Upper lobe of right lung (tissue), 1 donor: ENCODE measurements around the gene NOL11. TPM values are rescaled to one million over a fixed set of nuclear protein-coding genes. Genes with fewer than 3 reads are reported as not detected.

Experiments used
- ATAC-seq: fragments of 200-7000 bp; cut with Tn5 transposase; one replicate; pipeline ENCODE4 v1.9.1; 2020; ENCODE audit warnings: mild to moderate bottlenecking, moderate library complexity
- DNase-seq: peaks from one replicate; pipeline ENCODE4 v3.0.0-alpha.2; 2020
- H3K27ac ChIP-seq: fragments of 200-600 bp; one replicate; pipeline ENCODE4 v1.8.0; 2022
- H3K27me3 ChIP-seq: fragments of 200-600 bp; one replicate; pipeline ENCODE4 v1.8.0; 2022; ENCODE audit warnings: mild to moderate bottlenecking
- H3K36me3 ChIP-seq: fragments of 200-600 bp; one replicate; pipeline ENCODE4 v1.8.0; 2022
- H3K4me1 ChIP-seq: fragments of 200-600 bp; one replicate; pipeline ENCODE4 v1.8.0; 2022
- H3K4me3 ChIP-seq: fragments of 200-600 bp; one replicate; pipeline ENCODE4 v1.8.0; 2022; ENCODE audit warnings: mild to moderate bottlenecking
- H3K9me3 ChIP-seq: fragments of 200-600 bp; one replicate; pipeline ENCODE4 v1.8.0; 2022
- intact Hi-C: fragments of 100-400 bp; cut with DNase I; formaldehyde crosslinking; loops from one replicate; pipeline ENCODE4 v1.11.0; 2022
- total RNA-seq: library from RNA; stranded (reverse); fragmentation: NEBNext Ultra II Directional; extraction: Animal tissue kit (Norgen Biotek cat#: 25700); gene quantifications from one replicate; pipeline ENCODE4 v1.2.1, GENCODE V29; 2021
- TF ChIP-seq, protein P1 (sequence below): fragments of 200-600 bp; IDR thresholded peaks from one replicate; pipeline ENCODE4 v1.8.0; 2022; ENCODE audit warnings: antibody characterized with exemption
- donor health status: DM: no; HTN: yes; CAD: no; lungs with severe emphysema.

Gene NOL11
- total RNA-seq, 1 donor from 2014 or later = 30.5 TPM

DNA sequence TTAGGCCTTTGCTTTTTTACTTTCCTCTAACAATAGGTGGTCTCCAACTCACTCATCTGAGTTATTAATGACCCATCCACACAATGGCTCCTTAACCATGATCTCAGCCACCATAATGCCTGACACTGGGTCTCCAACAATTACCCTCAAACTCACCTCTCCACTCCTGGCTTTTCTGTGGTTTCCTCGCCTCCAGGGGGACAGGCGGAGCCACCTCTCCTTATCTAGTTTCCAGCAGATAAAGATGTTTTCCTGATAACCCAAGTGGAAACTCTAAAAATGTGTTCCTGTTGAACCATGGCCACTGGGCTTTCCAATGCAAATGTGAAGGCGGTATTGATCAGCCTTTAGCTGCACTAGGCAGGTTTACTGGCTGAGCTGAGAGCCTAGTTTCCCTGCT is 9.4 kb upstream of the NOL11 start:
- intact Hi-C loops = no loop called here
- H3K9me3 ChIP-seq = no peaks in the 10 kb centered on the region
- TF ChIP-seq, protein P1, sequence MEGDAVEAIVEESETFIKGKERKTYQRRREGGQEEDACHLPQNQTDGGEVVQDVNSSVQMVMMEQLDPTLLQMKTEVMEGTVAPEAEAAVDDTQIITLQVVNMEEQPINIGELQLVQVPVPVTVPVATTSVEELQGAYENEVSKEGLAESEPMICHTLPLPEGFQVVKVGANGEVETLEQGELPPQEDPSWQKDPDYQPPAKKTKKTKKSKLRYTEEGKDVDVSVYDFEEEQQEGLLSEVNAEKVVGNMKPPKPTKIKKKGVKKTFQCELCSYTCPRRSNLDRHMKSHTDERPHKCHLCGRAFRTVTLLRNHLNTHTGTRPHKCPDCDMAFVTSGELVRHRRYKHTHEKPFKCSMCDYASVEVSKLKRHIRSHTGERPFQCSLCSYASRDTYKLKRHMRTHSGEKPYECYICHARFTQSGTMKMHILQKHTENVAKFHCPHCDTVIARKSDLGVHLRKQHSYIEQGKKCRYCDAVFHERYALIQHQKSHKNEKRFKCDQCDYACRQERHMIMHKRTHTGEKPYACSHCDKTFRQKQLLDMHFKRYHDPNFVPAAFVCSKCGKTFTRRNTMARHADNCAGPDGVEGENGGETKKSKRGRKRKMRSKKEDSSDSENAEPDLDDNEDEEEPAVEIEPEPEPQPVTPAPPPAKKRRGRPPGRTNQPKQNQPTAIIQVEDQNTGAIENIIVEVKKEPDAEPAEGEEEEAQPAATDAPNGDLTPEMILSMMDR = no peak

DNA sequence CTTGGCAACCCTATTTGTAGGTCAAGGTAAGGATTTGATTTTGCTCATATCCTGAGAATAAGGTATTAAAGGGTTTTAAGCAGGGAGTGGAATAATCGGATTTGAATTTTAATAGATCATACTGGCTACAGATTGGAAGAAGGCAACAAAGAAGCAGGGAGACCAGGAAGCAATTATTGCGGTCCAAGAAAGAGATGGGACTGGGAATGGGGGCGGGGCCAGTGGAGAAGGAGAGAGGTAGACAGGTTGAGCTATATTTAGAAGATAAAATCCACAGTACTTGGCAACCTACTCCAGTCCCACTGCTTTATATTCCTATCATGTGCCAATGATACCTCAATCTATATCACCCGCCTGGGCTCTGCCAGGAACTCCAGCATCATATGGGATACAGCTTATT is 5.8 kb upstream of the NOL11 start:
- ATAC-seq (no peak), DNase-seq (no peak)
- Histone ChIP-seq H3K4me3 (no peak overlapping the region), H3K4me1 (no peaks in the 10 kb centered on the region), H3K36me3 (no peaks in the 10 kb centered on the region), H3K27me3 (no peaks in the 10 kb centered on the region), H3K9me3 (no peaks in the 10 kb centered on the region), H3K27ac (no peak overlapping the region)
- intact Hi-C loops = no loop called here
- TF ChIP-seq, protein P1 = no peak

More for the DNA sequence above, 9.4 kb upstream of the NOL11 start:
- H3K27me3 ChIP-seq = no peaks in the 10 kb centered on the region
- H3K36me3 ChIP-seq = no peaks in the 10 kb centered on the region
- H3K4me3 ChIP-seq = no peak overlapping the region
- no peak overlapping the region for H3K27ac ChIP-seq
- H3K4me1 ChIP-seq = no peaks in the 10 kb centered on the region
- ATAC-seq (no peak), DNase-seq (no peak)

DNA sequence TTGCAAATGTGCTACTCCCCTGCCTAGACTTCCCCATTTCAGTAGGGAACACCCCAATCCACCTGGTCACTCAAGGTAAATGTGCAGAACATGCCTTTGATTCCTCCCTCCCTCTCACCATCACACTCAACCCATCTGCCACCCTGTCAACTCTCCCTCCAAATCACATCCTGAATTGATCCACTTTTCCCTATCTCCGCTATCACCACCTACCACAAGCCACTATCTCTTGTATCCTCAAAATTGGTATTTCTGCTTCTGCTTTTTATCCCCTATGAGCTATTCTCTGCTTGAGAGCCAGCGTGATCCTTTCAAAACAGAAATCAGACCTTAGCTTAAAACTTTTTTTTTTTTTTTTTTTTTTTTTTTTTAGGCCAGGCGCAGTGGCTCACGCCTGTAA is 5.4 kb upstream of the NOL11 start:
- Histone ChIP-seq H3K9me3 (no peaks in the 10 kb centered on the region), H3K4me3 (no peak overlapping the region), H3K27me3 (no peaks in the 10 kb centered on the region), H3K4me1 (no peaks in the 10 kb centered on the region), H3K36me3 (no peaks in the 10 kb centered on the region), H3K27ac (no peak overlapping the region)
- TF ChIP-seq, protein P1 = no peak
- DNase-seq = no peak
- no peak for ATAC-seq
- intact Hi-C loops = no loop called here

DNA sequence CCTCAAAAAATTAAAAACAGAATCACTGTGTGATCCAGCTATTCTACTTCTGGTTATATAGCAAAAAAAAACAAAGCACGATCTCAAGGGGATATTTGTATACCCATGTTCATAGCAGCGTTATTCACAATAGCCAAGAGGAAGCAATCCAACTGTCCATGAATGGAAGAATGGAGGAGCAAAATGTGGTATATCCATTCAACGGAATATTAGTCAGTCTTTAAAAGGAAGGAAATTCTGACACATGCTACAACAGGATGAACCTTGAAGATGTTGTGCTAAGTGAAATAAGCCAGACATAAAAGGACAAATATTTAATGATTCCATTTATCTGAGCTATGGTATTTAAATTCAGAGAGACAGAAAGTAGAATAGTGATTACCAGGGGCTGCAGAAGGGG is 4.6 kb upstream of the NOL11 start:
- DNase-seq (no peak), ATAC-seq (no peak)
- no peaks in the 10 kb centered on the region for H3K36me3 ChIP-seq
- intact Hi-C loops = no loop called here
- TF ChIP-seq, protein P1 = no peak
- no peaks in the 10 kb centered on the region for H3K4me1 ChIP-seq
- no peak overlapping the region for H3K27ac ChIP-seq
- no peaks in the 10 kb centered on the region for H3K9me3 ChIP-seq
- no peak overlapping the region for H3K4me3 ChIP-seq
- no peaks in the 10 kb centered on the region for H3K27me3 ChIP-seq

DNA sequence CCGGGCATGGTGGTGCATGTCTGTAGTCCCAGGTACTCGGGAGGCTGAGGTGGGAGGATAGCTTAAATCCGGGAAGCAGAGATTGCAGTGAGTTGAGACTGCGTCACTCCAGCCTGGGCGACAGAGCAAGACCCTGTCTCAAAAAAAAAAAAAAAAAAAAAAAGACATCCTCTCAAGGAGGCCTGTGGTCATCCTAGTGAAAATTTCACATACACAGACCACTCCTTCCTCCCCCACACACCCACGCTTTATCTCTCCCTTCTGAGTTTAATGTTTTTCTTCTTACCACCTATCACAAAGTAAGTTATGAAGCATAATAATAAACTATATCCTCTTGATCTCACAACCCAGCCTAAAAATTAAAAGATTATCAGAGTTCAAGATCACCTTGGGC is 1.3 kb upstream of the NOL11 start:
- no peak overlapping the region for H3K27ac ChIP-seq
- peaks cover 14% of the 10 kb centered on the region for H3K4me1 ChIP-seq
- TF ChIP-seq, protein P1 = no peak
- intact Hi-C loops = no loop called here
- no peak for ATAC-seq
- peaks cover 11% of the 10 kb centered on the region for H3K36me3 ChIP-seq
- DNase-seq = no peak
- H3K9me3 ChIP-seq = no peaks in the 10 kb centered on the region
- H3K4me3 ChIP-seq = no peak overlapping the region
- H3K27me3 ChIP-seq = no peaks in the 10 kb centered on the region

DNA sequence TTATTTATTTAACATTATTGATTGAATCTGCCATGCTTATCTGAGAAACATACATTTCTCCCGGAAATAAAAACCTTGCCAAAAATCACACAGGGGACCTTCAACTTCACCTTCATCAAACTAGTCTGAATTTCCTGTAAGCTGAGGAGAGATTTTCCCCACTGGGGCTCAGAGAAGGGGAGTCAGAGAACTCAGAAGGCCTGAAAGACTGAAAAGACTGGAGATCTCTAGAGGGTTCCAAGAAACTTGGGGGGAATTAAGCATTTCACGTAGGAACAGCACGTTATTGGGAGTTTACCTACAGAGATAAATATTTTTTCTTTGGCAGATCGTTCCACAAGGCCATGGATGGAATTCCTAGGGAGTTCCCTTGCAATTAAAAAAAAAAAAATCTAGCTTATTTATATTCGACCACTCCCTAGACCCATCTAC is 528 bp upstream of the NOL11 start:
- intact Hi-C loops = no loop called here
- Histone ChIP-seq H3K27ac (peak overlapping the region; percentile 93), H3K4me1 (peaks cover 14% of the 10 kb centered on the region), H3K36me3 (peaks cover 19% of the 10 kb centered on the region), H3K27me3 (no peaks in the 10 kb centered on the region), H3K9me3 (no peaks in the 10 kb centered on the region), H3K4me3 (peak overlapping the region; percentile 97)
- no peak for ATAC-seq
- no peak for DNase-seq
- TF ChIP-seq, protein P1 = no peak
